ENCODE measurements around the gene LHX2. TPM values are rescaled to one million over a fixed set of nuclear protein-coding genes. Genes with fewer than 3 reads are reported as not detected.

LHX2 gene
- total RNA-seq, 1 experiment from 2014 or later = 5.7 TPM

DNA sequence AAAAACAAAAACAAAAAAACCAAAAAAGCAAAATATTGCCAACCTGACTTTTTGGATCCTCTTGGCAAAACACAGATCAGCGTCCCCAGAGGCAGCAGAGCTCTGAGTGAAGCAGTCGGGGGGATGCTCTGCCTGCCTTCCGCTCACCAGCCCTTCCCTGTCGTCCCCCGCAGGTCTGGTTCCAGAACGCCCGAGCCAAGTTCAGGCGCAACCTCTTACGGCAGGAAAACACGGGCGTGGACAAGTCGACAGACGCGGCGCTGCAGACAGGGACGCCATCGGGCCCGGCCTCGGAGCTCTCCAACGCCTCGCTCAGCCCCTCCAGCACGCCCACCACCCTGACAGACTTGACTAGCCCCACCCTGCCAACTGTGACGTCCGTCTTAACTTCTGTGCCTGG is 20.7 kb downstream of the LHX2 start:
- no peak for DNase-seq (ENCODE audit: low read depth)

DNA sequence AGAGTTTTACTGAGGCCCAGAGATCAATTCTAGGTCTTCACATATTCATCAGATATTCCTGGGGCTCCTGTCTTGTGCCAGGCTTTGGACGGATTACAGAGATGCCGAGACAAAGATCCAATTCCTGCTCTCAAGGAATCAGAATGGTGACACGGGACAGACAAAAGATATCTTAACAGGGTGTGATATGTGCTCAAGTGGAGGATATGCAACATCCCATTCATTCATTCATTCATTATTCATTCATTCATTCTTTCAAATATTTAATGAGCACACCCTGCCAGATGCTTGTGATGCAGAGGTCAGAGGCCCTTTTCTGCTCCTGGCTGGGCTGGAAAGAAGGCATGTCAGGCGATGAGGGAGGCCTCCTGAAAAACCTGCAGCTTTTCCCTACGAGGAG is 21.8 kb downstream of the LHX2 start:
- no peak for DNase-seq (ENCODE audit: low read depth)

DNA sequence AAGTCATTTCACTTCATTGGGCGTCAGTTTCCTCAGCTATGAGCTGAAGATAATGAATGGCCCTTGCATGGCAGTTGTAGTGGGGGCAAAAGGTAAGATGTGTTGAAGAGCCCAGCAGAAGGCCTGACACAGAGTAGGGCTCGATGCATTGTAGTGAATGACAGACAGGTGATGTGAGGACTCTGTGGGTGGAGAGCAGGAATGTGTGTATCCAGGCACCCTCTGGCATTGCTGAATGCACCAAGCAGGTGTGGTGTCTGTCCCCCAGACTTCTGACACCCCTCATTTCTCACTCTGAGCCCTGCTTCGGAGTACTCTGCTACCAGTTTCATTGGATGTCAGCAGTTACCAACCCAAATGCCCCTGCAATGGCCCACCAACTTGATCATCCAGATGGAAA is 22.4 kb downstream of the LHX2 start:
- DNase-seq (ENCODE audit: low read depth) = no peak

DNA sequence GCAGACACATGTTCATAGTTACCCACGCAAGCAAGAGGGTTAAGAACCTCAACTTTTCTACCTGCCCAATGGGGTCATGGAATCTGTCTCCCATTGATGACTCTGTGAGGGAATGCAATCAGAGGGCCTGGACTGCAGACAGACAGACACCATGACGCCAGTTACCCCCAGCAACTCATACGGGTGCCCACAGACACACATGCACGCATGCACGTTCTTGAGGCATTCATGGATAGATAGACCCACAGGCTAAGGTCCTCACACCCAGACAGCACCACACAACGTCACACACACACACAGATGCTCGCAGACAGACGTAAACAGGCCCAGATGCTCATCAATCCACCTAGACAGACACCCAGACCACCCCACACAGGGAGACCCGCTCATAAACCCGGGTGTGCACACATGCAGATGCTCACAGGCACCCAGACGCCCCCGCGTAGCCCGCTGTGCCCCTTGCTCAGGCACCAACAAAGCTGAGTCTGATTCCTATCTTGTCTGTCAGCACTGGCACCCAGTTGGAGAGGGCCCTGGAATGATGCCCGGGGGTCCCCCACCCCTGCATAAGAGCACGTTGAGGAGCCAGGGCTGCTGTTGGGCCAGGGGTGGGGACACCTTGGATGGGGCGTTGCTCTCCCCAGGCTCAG is 23.6 kb downstream of the LHX2 start:
- DNase-seq (ENCODE audit: low read depth) = no peak

DNA sequence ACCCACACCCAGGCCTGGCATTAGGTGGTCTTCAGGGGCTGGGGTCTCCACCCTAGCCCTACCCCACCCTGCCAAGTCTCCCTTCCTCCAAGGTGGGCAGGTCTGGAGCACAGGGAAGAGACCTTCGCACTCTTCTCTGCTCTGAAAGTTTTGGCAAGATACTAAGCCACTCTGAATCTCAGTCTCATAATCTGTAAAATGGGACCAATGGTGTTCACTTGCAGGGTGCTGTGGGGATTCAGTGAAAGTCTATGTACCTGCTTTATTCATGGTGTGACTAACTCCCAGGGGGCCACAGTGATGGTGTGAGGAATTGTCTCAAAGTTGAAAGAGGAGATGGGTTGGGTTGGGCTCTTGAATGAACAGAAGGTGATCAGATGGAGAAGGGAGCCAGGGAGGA is 25.0 kb downstream of the LHX2 start:
- no peak for DNase-seq (ENCODE audit: low read depth)

GRCh38 chr9:124037790-124038189 is 26.2 kb downstream of the LHX2 start:
- DNase-seq (ENCODE audit: low read depth) = no peak

DNA sequence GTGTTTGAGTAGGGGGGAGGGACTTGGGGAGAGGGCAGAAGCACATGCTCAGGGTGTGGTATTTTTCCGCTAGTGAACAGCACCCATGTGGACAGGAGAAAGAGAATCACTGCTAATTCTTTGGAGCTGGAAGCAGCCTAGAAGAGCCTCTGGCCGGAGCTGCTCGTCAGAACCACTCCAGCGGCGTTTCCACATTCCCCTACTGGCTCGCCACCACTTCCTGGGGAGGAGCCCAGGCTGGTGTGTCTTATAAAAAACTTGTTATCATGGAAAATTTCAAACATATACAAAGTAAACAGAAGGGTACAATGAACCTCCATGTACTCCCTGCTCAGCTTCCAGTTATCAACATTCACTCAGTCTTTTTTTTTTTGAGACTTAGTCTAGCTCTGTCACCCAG is 26.7 kb downstream of the LHX2 start:
- DNase-seq (ENCODE audit: low read depth) = peak; percentile 37

DNA sequence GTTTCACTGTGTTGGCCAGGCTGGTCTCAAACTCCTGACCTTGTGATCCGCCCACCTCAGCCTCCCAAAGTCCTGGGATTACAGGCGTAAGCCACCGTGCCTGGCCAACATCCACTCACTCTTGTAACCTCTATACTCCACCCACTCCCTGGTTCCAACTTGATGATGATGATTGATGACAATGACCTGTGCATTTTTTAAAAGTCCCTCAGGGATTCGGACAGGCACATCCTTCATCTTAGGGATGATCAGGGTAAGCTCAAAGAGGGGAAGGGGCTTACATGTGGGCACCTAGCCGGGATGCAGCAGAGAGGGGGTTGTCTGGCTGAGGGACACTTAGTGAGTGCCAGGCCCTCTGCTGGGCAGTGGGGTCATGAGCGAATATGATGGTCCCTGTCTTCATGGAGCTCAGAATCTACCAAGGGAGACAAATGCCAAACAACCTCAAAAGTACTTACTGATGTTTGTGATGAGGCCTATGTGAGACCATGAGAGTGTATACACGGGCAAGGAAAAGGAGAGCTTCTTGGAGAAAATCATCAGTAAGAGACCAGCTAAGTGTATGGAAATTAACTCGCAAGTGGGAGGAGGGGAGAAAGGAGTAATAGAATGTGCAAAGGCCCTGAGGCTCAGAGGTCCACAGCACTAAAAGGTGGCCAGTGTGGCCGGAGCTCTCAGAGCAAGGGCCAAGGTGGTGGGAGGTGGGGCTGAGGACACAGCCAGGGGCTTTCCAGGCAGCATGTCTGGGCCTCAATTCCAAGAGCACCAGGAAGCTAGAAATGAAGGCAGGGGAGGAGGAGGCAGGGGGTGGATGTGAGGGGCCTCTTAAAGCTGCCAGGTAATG is 27.4 kb downstream of the LHX2 start:
- no peak for DNase-seq (ENCODE audit: low read depth)

DNA sequence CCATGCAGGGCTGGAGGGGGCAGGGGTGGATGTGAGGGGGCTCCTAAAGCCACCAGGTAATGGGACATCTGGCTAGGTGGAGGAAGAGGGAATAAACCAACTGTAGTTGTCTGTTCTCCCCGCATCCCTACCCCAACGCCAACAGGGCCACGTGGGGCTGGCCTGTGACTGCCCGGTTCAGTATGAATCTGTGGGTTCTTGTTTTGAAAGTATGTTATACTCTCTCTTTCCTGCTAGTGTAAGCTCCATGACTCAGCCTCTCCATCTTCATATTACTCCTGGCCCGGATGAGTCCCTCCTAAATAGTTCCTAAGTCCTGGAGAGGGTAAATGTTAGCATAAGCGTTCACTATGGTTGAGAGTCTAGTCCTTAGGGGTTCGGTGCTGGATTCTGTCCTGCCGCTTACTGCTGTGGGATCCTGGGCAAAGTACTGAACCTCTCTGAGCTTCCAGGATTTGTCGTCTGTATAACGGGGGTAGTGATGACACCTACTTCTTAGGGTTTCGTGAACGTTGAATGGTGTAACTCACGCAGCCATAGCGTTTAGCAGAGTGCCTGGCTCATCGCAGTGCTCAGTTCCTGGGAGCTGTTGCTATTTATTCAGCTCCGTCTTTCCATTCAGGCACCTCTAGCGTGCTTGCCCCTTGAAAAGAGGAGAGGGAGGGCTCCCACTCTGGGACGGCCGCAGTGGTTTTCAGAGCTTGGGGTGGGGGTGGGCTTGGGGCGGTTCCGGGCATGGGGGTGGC is 28.8 kb downstream of the LHX2 start:
- peak; percentile 76 for DNase-seq (ENCODE audit: low read depth)

GRCh38 chr9:124040935-124041816 is 29.6 kb downstream of the LHX2 start:
- peak; percentile 57 for DNase-seq (ENCODE audit: low read depth)

GRCh38 chr9:124041817-124042116 is 30.2 kb downstream of the LHX2 start:
- no peak for DNase-seq (ENCODE audit: low read depth)

- no peak for DNase-seq (ENCODE audit: low read depth)
Observed at GRCh38 chr9:124042201-124042721, 30.7 kb downstream of the LHX2 start.

GRCh38 chr9:124044448-124044847 is 32.9 kb downstream of the LHX2 start:
- no peak for DNase-seq (ENCODE audit: low read depth)

DNA sequence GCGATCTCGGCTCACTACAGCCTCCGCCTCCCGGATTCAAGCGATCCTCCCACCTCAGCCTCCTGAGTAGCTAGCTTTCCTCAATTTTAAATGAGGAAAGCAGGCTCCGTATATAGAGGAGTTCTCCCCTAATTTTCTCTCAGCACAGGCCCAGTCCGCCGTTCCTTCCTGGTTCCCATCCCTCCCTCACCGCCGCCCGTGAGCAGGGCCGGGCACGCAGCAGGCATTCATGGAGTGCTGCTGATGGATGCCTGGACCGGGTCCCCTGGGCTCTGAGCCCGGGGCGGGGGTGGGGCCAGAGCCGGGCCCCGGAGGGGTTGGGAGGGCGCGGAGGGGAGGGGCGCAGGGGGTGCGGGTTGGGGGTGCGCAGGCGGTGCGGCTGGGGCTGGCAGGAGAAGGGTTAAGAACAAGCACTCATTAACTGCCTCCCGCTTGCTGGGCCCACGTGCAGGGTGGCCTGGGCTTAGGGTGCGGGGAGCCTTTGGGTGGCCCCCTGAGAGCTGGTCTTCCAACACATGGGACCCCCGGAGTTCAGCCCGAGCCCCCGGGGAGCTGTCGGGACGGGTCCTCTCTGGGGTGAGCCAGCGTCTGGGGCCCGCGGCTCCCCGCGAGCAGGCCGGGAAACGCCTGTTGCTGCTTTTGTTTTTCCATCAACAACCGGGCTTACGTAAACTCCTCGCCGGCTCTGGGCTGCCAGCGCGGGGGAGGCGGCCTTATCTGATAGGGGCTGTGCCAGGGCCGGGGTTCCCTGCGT is 33.7 kb downstream of the LHX2 start:
- DNase-seq (ENCODE audit: low read depth) = peak; percentile 40

- DNase-seq (ENCODE audit: low read depth) = no peak
Observed at GRCh38 chr9:124045830-124046177, 34.2 kb downstream of the LHX2 start.

DNA sequence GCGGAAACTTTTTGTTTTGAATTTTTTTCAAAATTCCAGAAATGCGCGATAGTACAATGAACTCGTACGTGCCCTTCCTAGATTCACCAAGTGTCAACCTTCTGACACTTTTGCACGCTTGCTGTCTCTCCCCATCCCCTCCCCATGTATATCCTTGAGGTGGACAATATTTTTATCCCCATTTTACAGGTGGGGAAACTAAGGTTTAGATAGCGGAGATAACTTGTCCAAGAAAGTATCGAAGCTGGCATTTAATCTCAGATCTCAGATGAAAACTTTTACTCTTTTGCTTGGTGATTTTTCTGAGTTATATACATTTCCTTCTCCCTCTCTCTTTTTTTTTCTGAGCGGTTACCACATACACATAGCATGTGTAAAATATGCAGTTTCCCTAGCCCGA is 34.6 kb downstream of the LHX2 start:
- DNase-seq (ENCODE audit: low read depth) = no peak

- no peak for DNase-seq (ENCODE audit: low read depth)
Observed at GRCh38 chr9:124047251-124047672, 35.7 kb downstream of the LHX2 start.

GRCh38 chr9:124050955-124051354 is 39.4 kb downstream of the LHX2 start:
- DNase-seq (ENCODE audit: low read depth) = no peak

DNA sequence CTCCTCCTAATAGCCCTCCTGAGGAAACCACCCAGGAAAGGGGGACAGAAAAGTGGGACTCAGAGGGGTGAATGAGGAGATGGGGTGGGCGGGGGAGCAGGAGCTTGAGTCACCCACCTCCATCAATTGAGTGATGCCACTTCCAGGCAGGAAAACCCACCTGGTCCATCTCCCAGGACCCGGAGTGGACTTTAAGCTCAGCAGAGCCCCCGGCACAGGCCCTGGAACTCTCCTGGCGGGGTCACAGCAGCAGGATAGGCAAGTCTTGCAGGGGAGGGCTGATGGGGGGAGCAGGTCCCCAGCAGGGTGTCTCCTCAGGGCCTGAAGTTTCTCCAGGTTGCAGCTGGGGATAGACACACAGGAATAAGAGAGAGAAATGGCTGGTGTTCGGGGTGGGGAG is 40.8 kb downstream of the LHX2 start:
- no peak for DNase-seq (ENCODE audit: low read depth)

DNA sequence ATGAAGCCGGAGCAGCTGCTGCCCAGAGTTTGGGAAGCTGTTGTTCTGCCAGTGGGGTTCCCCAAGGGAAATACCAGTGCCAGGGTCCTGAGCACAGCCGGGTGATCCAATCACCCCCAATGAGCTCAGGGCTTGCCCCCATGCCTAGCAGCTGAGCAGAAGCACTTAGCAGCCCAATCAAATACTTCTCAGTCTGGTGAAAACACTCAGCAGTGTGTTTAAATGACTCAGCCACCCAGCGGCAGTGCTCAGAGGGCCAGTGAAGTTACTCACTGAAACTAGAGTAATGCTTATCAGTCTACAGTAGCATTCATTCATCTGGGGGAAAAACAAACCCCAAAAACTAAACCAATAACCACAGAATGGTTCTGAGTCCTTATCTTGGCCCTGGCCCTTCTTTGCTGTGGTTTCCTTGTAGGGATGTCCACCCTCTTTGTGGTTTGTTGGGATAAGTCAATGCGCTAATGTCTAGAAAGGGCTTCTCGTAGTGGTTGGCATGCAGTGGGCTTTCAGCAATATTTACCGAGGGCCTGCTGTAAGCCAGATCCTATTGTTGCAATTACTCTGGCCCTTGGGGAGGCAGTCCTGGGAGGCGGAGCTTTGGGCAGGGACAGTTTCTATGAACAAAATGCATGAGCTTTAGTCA is 43.1 kb downstream of the LHX2 start:
- DNase-seq (ENCODE audit: low read depth) = peak; percentile 99

Measured in Daoy (cell line).